NCI-H2196 (cell line): ENCODE data around the gene RASSF8.

Experiments
- DNase-seq: peaks from one replicate; lab custom pipeline; 2025; ENCODE audit not compliant: unreplicated experiment; lab: John Stamatoyannopoulos, UW

Gene RASSF8, protein sequence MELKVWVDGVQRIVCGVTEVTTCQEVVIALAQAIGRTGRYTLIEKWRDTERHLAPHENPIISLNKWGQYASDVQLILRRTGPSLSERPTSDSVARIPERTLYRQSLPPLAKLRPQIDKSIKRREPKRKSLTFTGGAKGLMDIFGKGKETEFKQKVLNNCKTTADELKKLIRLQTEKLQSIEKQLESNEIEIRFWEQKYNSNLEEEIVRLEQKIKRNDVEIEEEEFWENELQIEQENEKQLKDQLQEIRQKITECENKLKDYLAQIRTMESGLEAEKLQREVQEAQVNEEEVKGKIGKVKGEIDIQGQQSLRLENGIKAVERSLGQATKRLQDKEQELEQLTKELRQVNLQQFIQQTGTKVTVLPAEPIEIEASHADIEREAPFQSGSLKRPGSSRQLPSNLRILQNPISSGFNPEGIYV

GRCh38 chr12:25958428-25959070, at the start of gene RASSF8:
Gene RASSF8, plus strand, starts transcription at chr12:25958682. Its CDS starts 96,662 bp downstream, at chr12:26055344.
- peak; percentile 89 for DNase-seq

GRCh38 chr12:25914551-25914950, 43.9 kb upstream of the RASSF8 start:
- DNase-seq: no peak

DNA sequence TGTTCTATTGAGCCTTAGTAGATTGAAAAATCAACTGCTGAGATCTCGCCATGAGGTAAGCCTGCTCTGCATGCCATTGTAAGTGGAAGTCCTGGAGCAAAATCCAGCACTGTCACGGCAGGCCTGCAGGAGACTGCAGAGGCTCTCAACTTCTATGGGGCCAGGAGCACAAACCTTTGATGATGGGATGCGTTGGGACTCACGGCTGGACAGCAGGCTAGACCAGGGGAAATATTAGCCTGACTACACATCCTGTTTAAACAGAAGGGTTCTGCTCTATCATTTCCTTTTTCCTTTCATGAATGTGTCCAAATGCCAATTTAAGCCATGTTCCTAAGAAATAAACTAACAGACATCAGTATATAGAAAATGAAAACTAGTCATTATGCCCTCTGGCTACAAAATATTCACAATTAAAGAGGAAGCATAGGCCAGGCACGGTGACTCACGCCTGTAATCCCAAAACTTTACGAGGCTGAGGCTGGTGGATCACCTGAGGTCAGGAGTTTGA, 33.9 kb upstream of the RASSF8 start:
- DNase-seq: no peak

GRCh38 chr12:25925064-25925463, 33.4 kb upstream of the RASSF8 start:
- no peak for DNase-seq

- DNase-seq: no peak
Measured at GRCh38 chr12:25926536-25926935, 31.9 kb upstream of the RASSF8 start.

- no peak for DNase-seq
Measured at GRCh38 chr12:25929142-25929541, 29.3 kb upstream of the RASSF8 start.

DNA sequence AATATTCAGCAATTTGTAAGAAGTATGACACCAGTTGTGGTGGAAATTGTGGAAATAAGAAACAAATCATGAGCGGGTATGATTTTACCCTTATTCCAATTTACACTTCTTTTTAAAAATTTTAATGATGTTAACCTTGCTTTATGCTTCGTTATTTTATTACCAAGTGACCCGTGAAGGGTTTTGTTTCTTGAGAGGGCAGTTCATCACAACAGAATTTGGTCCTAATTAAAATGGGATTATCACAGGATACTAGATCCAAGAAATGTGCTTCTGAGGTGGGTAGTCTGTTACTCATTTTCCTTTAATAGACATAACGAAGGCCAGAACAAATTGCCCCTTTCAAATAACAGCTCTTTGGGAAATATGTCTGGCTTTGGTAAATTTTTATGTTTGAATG, 25.5 kb upstream of the RASSF8 start:
- no peak for DNase-seq

DNA sequence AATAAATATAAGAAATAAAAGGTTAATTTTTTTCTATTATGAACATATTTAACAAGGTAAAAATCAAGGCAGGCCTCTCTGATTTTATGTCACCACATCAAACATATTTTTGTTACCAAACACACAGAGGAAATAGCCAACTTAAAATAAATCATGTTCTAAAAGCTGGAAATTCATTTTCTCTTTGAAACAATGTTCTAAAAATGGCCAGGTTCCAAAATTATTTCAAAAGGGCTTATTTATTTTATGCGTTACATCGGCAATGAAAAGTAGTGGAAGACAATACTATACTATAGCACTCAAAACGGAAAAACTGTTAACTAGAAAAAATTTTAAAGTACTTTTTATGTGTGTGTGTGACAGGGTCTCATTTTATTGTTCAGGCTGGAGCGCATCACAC, 24.0 kb upstream of the RASSF8 start:
- DNase-seq: no peak

GRCh38 chr12:25935355-25936144, 22.9 kb upstream of the RASSF8 start:
- no peak for DNase-seq

- DNase-seq: no peak
Measured at GRCh38 chr12:25937096-25937495, 21.4 kb upstream of the RASSF8 start.

DNA sequence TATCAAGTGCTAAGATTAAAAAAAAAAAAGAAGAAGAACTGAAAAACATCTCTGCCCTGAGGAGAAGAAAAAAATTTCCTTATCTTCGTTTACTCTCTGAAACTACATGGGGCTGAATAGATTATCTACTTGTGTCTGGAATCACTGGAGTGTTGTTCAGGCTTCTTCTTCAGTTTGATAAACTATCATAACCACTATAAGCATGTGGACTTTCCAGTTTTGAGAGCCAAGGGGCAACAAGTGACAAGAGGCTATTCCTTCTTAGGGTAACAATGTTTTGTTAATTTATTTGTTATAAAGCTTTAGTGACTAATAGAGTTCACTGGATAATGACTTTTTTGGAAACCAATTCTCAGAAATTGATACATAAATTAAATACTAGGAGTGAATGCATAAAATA, 19.9 kb upstream of the RASSF8 start:
- DNase-seq: no peak

DNA sequence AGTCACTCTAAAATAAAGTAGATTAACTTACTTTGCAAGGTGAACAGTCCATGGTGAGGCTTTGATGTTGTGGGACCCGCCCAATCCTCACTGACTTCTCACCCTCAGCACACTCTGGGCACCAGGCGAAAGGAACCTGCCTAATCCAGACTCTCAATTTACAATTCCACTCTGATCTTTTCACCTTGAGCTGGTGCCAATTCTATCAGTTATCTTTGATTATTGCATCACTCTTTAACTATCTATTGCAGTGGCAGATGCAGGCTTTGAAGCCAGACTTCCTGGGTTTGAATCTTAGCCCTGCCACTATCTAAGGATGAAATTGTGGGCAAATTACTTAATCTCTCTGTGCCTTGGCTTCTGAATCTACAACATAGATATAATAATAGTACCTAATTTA, 18.9 kb upstream of the RASSF8 start:
- no peak for DNase-seq

- no peak for DNase-seq
Measured at GRCh38 chr12:25940886-25941285, 17.6 kb upstream of the RASSF8 start.

- no peak for DNase-seq
Measured at GRCh38 chr12:25942709-25943108, 15.8 kb upstream of the RASSF8 start.

DNA sequence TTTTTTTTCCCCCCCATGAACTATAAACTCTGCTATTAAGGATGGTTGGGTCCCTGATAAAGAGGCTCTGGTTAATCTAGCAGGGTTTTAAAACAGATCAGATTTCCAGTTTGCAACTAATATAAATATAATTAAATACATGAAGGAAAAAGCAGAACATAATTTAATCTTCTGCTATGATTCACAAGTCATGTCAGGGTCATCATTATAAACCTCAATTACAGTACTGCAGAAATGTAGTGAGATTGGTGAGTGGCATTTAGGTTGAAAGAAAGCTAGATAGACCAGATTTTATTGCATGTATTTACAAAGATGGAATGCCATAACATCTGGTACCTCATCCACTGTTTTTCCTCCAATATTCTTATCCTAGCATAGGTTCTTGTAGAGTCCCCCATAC, 14.5 kb upstream of the RASSF8 start:
- DNase-seq: no peak

GRCh38 chr12:25949343-25949742, 9.1 kb upstream of the RASSF8 start:
- DNase-seq: no peak

DNA sequence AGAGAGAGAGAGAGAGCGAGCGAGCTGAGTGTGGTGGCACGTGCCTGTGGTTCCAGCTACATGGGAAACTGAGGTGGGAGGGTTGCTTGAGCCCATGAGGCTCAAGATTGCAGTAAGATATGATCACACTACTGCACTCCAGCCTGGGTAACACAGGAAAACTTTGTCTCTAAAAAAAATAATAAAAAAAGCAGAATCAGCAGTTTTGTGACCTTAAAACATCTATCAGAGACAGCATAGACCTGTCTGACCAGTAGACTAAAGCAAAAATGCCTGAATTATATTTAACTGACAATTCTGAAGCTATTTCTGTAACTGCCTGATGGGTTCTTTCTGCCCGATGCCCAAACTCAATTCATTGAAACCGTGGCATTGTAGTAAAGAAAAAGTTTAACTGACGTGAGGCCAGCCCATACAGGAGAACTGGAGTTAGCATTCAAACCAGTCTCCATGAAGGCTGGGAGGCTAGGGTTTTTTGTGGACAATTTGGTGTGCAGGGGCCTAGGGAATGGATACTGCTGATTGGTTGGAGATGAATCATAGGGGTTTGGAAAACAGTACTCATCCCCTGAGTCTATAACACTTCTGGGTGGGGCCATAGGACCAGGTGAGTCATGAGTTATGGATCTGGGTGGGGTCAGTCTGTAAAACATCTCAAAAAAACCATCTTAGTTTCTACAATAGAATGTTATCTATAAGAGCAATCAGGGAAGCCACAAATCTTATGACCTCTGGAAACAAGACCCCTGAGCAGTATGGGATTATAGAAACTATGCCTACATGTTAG, 8.0 kb upstream of the RASSF8 start:
- no peak for DNase-seq

- no peak for DNase-seq
Measured at GRCh38 chr12:25957793-25958427, 572 bp upstream of the RASSF8 start.

GRCh38 chr12:25959071-25959961, 834 bp downstream of the RASSF8 start:
- peak; percentile 66 for DNase-seq
